GM12891 (cell line): ENCODE measurements around the gene OPN4.

Source experiments
- PAX5 ChIP-seq: IDR thresholded peaks from 2 replicates; pipeline ENCODE4 v1.6.1; 2011; ENCODE audit warnings: low read length, moderate library complexity, mild to moderate bottlenecking; ENCODE audit not compliant: insufficient read depth, severe bottlenecking
- POLR2A ChIP-seq: IDR thresholded peaks from 2 replicates; pipeline ENCODE4 v1.6.1; 2011; ENCODE audit warnings: low read depth, low read length, control low read depth
- POLR2AphosphoS5 ChIP-seq: IDR thresholded peaks from 2 replicates; pipeline ENCODE4 v1.6.1; 2011; ENCODE audit warnings: low read depth, low read length, control low read depth
- POU2F2 ChIP-seq: IDR thresholded peaks from 2 replicates; pipeline ENCODE4 v1.6.1; 2011; ENCODE audit warnings: low read depth, mild to moderate bottlenecking, control low read depth, low read length, moderate library complexity
- SPI1 ChIP-seq: IDR thresholded peaks from 2 replicates; pipeline ENCODE4 v1.6.1; 2011; ENCODE audit warnings: low read depth, low read length, control low read depth
- TAF1 ChIP-seq: IDR thresholded peaks from 2 replicates; pipeline ENCODE4 v1.6.1; 2011; ENCODE audit warnings: low read depth, low read length, control low read depth

- TF ChIP-seq POLR2AphosphoS5 = no peak
- TF ChIP-seq POLR2A = no peak
- no peak for TF ChIP-seq TAF1
- no peak for TF ChIP-seq POU2F2
- TF ChIP-seq SPI1 = no peak
- no peak for TF ChIP-seq PAX5
These were observed 7.0 kb downstream of the OPN4 start for GRCh38 chr10:86661161-86662025.
